Activated naive CD4-positive, alpha-beta T cell treated with anti-CD3 and anti-CD28 coated beads, Interleukin-2, amount 50 U/mL, for 16 hours (primary cell): Measurements from ENCODE around the gene GLTPD2.
"Not testable (repeated sequence)": the region's sequence is repeated elsewhere in the genome, so short reads cannot be mapped to it uniquely, and the experiment has no call there.

Experiments used
- DNase-seq: peaks from one replicate; pipeline ENCODE4 v3.0.0-alpha.2; 2020

GLTPD2 gene

DNA sequence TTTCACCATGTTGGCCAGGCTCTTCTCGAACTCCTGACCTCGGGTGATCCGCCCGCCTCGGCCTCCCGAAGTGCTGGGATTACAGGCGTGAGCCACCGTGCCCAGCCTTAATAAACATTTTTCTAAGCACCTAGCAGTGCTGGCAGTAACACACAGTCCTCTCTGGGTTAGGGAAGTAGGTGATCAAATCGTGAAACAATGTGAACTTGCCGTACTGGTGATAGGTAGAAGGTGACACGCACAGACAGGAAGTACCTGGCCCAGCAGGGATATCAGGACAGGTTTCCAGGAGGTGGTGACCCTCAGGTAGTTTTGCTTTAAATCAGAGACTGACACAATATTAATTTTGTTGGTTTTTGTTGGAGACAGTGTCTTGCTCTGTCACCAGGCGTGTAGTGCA, 22.7 kb downstream of the GLTPD2 start:
- no peak for DNase-seq

DNA sequence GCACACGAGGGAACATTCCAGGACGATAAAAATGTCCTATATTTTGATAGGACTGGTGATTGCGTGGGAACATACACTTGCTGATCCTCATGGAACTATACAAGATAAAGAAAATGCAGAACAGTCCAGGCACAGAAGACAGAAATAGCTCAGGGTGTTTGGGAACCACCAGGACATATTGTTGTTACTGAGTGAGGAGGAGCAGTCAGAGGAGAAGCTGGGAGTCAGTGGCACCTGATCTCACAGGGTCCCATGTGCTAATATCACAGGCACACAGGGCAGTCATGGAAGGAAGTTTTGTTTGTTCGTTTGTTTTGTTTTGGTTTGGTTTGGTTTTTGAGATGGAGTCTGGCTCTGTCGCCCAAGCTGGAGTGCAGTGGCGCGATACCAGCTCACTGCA, 23.9 kb downstream of the GLTPD2 start:
- no peak for DNase-seq

DNA sequence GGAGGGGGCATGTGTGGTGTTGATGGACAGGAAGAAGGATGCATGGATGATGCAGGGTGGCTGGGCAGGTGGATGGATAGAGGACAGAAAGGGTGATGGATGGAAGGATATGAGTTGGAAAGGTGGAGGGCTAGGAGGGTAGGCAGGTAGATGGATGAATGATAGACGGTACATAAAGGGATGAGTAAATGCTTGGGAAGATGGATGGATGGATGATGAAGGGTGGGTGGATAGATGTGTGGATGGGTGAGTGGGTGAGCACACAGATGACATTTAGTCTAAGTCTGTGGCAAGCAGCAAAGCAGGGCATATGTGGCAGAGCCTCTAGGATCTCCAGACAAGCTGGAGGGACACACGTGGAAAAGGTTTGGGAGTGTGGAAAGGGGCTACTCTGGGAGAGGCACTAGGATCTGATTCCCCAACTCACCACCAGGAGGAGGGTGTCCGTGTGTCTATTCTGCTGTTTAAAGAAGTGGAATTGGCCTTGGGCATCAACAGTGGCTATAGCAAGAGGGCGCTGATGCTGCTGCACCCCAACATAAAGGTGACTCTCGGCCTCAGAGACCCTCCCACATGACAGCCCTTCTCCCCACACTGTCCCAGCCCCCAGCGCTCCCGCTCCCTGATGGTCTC, 26.4 kb downstream of the GLTPD2 start:
- DNase-seq: no peak

DNA sequence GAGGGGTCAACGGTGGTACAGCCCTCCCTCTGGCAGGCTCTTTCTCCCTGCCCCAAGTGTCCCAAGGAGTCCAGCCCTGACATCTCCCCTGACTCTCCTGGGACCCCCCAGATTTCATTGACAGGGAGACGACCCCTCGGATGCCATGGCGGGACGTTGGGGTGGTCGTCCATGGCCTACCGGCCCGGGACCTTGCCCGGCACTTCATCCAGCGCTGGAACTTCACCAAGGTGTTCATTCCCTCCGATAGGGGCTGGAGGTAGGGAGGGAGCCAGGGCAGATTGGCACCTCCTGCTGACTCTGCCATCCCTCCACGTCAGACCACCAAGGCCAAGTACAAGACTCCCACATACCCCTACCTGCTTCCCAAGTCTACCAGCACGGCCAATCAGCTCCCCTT, 28.1 kb downstream of the GLTPD2 start:
- no peak for DNase-seq

DNA sequence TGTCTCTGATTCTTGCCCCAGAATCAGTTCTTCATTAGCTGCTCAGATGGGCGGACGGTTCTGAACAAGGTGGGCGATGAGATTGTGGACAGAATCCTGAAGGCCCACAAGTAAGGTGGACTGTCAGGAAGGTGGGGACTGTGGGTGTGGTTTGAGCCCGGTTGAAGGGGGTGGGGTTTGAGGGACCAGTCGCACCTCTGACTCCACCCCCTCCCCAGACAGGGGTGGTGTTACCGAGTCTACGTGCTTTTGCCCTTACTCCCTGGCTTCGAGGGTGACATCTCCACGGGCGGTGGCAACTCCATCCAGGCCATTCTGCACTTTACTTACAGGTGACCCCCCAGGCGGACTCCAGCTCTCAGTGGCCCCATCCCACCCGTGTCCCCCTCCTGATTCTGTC, 29.5 kb downstream of the GLTPD2 start:
- DNase-seq: no peak

DNA sequence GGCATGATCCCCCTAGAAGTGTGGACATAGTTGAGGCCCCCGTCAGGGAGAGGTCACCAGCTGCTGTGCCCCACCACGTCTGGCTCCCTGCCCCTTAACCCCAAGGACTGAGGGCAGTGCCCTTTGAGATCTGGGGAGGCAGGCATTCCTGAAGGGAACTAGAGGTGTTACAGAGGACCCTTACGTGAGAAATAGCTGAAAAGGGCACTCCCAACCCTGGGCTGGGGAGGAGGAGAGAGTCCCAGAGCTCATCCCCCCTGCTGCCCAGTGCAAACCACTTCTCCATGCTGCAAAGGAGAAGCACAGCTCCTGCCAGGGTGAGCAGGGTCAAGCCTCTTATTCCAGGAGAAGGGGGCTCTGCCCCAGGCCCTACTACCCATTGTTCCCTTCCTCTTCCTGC, 34.1 kb downstream of the GLTPD2 start:
- DNase-seq: no peak

DNA sequence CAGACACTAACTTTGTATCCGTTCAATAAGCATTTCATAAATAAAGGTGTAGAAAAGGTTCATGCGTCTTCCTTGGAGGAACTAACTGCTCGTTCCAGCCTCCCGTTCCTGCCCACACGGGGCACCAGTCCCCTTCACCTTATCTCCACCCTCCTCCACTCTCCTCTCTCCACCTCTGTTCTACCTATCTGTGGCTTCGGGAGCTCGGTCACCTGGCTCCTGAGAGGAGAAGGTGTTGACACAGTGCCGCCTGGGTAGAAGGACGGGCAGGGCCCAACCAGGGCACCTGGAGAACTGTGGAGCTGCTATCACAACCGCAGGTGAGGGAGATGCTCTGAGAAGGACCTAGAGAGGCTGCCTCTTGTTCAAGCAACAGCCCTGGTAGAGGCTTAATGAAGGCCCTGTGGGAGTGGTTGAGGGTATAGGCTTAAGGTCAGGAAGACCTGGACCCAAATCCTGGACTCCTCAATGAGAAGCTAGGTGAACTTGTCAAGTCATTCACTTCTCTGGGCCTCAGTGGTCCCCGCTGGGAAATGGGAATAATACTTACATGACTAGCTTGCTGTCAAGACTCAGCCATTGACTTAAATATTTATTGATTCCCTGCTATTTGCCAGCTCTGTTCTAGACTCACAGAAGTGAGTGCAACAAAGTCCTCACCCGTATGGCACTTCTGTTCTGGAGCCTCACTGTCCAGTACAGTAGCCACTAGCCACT, 34.8 kb downstream of the GLTPD2 start:
- DNase-seq: no peak

DNA sequence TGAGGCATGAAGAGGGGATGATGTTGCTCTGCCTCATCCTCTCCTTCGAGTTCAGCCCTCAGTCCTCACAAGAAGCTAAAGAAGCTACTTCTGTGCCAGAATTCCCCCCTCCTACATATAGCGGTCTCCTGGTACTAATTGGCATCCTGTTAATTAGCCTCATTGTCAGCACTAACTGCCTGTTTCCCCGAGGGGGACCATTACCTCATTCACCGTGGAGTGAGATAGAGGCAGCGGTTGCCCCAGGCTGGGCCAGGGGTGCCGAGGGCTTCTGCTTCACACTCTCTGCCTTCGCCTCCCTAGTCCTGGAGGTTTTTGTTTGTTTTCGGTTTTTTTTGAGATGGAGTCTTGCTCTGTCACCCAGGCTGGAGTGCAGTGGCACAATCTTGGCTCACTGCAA, 38.6 kb downstream of the GLTPD2 start:
- no peak for DNase-seq

DNA sequence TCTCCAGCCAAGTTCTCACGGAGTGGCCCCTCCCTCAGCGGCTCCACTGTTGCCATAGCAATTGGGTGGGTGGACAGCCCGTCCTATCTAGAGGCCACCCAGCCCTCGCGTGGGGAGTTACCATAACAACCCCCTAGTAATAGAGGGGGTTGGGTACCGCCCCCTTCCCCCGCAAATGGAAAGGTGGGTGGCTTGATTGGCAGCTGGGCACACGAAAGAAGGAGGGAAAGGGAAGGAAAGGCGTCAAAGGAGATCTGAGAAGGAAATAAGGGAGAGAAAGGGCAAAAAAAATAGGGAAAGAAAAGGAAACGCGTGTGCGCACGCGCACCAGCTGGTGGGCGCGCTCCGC, 44.0 kb downstream of the GLTPD2 start:
- not testable (repeated sequence) for DNase-seq

DNA sequence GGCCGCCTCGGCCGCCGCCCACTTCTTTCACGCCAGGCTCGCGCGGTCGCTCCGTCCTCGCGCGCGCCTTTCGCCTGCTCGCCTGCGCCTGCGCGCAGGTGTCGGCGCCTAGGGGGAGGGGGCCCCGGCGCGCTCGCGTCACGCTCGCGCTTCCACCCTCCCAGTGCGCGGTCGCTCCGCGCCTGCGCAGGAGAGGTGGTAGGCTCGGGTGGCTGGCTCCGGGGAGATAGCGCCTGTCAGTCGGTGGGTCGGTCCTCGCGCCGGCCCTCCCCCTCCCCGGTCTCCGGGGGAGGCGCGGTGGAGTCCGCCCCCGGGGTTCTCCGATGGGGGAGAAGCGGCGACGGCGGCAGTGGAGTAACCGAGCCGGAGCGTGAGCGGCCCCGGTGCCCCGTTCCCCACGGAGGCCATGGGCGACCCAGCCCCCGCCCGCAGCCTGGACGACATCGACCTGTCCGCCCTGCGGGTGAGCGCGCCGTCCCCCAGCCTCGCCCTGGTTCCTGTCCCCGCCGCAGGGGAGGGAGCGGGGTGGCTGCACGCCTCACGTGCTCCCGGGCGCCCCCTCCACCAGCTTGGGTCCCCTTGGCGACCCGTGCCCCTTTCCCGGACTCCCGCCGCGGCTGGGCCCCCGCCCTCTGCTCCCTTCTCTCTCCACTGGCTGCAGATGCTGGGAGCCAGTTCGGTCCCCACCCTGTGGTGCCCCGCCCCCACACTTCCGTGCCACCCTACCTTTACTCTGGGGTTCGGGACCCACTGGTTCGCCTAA, 44.6 kb downstream of the GLTPD2 start, which contains the start of gene MINK1:
TSS of gene MINK1 (plus strand) at position 163 of the 763 bp plus-strand sequence. CDS start at position 407, 244 bp downstream.
- DNase-seq: peak; percentile 88

DNA sequence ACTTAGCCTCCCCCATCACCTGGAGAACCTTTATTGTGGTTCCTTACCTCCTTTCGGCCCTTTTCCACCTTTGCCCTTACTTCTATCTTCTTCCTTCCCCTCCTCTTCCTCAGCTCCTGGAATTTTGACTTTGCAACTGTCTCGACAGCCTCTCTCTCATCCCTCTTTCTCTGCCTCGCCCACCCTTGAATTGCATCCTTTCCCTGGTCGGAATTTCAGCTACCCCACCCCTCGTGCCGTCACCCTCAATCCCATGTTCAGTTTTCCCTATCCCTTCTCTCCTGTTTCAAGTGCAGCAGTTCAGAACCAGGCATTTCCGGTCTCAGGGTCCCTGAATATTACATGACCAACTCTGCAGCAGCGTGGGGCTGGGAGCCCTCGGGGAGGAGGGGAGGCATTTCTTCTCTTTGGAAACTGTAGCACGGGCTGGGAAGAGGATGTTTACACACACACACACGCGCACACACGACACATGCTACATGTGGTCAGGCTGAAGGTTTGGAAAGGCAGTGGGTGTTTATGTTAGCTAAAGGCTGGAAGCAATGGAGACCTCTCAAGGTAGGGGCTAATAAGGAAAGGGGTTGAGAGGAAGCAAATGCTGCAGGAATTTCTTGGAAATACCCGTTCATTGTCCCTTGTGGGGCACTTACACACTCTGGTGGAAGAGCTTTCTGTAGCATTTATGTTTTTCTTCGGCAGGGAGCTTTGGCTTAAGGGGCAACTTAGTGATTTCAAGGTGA, 45.3 kb downstream of the GLTPD2 start:
- DNase-seq: no peak

DNA sequence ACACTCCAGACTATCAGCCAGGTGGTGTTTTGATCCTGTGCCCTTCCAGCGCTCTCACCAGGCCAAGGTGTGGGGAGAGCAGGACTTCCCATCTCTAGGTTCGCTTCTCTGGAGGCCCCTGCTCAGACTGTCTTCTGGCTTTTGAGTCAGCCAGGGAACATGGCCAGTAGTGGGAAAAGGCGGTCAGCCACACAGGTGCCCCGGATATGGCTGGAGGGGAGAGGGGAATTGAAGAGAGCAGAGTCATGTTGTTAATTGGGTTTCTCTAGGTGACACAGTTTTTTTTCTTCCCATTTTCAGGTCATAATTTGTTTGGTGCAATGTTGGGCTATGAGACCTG, 45.9 kb downstream of the GLTPD2 start:
- no peak for DNase-seq

DNA sequence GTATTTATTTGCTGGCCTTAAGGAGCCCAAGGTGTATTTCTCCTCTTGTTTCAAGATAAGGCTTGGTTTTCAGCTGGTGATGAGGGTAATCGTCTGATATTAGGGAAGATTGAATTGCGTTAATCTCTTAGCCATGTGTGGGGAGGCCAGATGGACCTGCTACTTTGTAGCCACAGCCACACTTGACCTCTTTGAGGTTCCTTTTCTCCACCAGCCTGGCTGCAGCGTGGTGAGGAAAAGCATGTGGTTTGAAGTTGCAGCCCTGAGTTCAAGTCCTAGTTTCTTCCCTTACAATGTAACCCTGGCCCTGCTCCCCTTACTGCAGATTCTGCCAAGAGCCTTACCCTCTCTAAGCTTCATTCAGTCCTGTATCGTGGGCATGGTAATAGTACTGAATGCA, 47.5 kb downstream of the GLTPD2 start:
- no peak for DNase-seq

DNA sequence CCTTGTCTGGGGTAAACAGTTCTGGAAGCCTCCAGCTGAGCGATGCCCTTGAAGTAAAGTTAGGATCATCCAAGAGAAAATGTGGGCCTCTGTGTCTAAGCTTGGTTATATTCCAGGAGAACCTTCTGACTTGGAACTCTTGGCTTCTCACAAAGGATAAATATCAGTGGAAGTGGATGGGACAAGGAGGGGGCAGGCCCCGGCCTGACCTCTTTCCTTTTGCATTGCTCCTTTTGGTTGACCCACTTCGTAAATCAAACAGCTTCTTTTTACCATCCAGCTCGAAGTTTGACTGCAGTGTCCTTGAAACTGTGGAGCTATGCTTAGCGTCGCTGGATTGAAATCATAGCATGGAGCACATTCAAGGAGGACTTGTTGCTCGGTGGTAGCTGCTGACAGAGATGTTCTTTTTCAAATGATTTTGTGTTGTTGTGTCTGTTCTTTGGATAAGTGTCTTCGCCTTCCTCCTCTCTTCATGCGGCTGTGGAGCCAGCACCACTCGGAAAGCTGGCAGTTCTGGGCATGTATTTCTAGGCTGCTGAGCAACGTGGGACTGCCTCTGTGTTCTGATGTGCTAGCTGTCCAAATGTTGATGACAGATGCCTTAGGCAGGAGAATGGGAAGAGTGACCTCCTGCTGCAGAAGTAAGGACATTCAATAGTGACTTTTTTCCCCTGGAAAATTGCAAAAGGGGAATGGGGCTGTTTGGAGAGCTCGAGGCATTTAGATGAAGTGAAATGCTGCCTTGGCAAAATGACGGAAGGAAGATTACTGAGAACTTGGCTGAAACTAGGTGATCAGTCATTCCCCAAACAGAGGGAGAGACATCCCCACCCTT, 48.9 kb downstream of the GLTPD2 start:
- no peak for DNase-seq

DNA sequence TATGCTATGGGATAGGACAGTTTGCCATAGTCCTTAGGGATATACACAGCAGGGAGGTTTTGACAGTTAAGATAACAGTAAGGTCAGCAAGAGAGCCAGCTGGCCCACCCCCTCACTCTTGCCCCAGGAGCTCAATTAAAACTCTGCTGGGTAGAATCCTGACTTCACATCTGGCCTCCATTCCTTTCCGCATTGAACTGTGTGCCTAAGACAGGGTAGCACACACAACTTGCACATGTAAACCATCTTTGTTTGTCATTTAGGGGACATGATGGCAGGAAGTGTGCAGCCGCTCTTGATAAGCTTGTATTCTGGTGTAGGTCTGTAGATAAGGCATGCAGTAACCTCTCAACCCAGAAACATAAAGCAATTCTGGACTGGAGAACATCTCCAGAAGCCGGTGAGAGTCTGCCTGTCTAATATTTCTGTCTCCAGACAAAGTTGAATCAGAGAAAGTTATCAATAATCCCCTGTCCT, 49.6 kb downstream of the GLTPD2 start:
- no peak for DNase-seq

DNA sequence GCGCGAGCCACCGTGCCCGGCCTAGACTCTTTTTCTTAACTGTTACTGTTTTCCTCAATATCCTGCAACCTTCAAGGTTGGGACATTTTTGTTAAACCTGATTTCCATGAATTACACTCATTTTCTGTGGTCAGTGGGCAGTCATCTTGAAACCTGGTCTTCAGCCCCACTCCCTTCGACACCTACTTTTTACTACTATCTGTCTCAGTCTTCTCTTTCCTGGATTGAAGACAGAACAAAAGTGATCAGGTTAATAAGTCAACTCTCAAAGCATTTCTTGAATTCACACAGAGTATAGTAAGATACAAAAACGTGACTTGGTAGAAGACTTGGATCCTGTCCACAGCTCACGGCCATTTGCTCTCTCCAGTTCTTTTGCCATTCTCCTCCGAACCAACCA, 50.5 kb downstream of the GLTPD2 start:
- DNase-seq: no peak
